Spleen (tissue), 11 donors: Measurements from ENCODE around the gene MGAT5. TPM values are rescaled to one million over a fixed set of nuclear protein-coding genes. Genes with fewer than 3 reads are reported as not detected.

ENCODE experiments used
- DNase-seq: peaks from one replicate; pipeline ENCODE4 v3.0.0-alpha.2; 2020
- H3K27ac ChIP-seq, 8 donors: fragments of 200-600 bp; sonication (generic) in 7 of 8; 1 replicate in 4 of 8; 2 replicates in 4 of 8; pipeline versions ENCODE4 v1.5.0 to v1.8.0; 2016 to 2021; ENCODE audit warnings: inconsistent platforms in 4 of 8, mild to moderate bottlenecking in 4 of 8, moderate library complexity in 1 of 8
- H3K27me3 ChIP-seq, 7 donors: fragments of 200-600 bp; sonication (generic) in 6 of 7; replicated peaks in 1 of 7; 1 replicate in 4 of 7; 2 replicates in 3 of 7; pipeline versions ENCODE4 v1.5.0 to v1.8.0; 2016 to 2021; ENCODE audit warnings: inconsistent platforms in 3 of 7, mild to moderate bottlenecking in 1 of 7
- H3K36me3 ChIP-seq, 6 donors: fragments of 200-600 bp; sonication (generic) in 5 of 6; 1 replicate in 4 of 6; 2 replicates in 2 of 6; pipeline versions ENCODE4 v1.5.0 to v1.8.0; 2016 to 2021; ENCODE audit warnings: inconsistent platforms in 2 of 6
- H3K4me1 ChIP-seq, 6 donors: fragments of 200-600 bp; sonication (generic) in 5 of 6; 1 replicate in 3 of 6; 2 replicates in 3 of 6; pipeline versions ENCODE4 v1.5.0 to v1.8.0; 2016 to 2021; ENCODE audit warnings: inconsistent platforms in 3 of 6
- H3K4me3 ChIP-seq, 8 donors: fragments of 200-600 bp; sonication (generic) in 7 of 8; 1 replicate in 4 of 8; 2 replicates in 4 of 8; pipeline versions ENCODE4 v1.5.0 to v1.8.0; 2016 to 2021; ENCODE audit warnings: inconsistent platforms in 4 of 8, mild to moderate bottlenecking in 4 of 8, moderate library complexity in 2 of 8
- H3K9me3 ChIP-seq, 8 donors: fragments of 200-600 bp; sonication (generic) in 7 of 8; 1 replicate in 4 of 8; 2 replicates in 4 of 8; pipeline versions ENCODE4 v1.5.0 to v1.8.0; 2016 to 2021; ENCODE audit warnings: inconsistent platforms in 4 of 8
- CTCF ChIP-seq, 11 experiments: fragments of 200-600 bp in 7 of 11; fragments of 450-650 bp in 4 of 11; sonication (generic) in 4 of 11; IDR thresholded peaks in 8 of 11; conservative IDR thresholded peaks in 3 of 11; 1 replicate in 7 of 11; 2 replicates in 4 of 11; pipeline versions ENCODE4 v1.4.0 to v1.8.0; 2016 to 2021; ENCODE audit warnings: antibody characterized with exemption in 11 of 11, inconsistent platforms in 4 of 11, mild to moderate bottlenecking in 1 of 11
- POLR2A ChIP-seq, 3 donors: fragments of 450-650 bp; IDR thresholded peaks; one replicate each; pipeline ENCODE4 v1.5.1; 2017; ENCODE audit warnings: antibody characterized with exemption in 3 of 3, mild to moderate bottlenecking in 1 of 3
- POLR2AphosphoS5 ChIP-seq, 3 donors: sonication (generic); formaldehyde crosslinking; IDR thresholded peaks; one replicate each; pipeline ENCODE4 v1.5.1; 2017; ENCODE audit warnings: antibody characterized with exemption in 3 of 3
- WGBS, 5 donors: extraction: QIAGEN DNeasy Blood & Tissue Kit in 3 of 5; methylation state at CpG; one replicate each; pipeline versions ENCODE4 v1.1.5 to v1.1.7; 2013 to 2018; 5-methylcytosine and 5-hydroxymethylcytosine counted together
- intact Hi-C: fragments of 100-400 bp; cut with DNase I; formaldehyde crosslinking; loops from one replicate; pipeline ENCODE4 v1.15.0; 2023; ENCODE audit warnings: low total_unique reads
- polyA plus RNA-seq, 3 donors: library from polyadenylated mRNA; stranded (reverse); fragments of 200-250 nt; gene quantifications; one replicate each; pipeline ENCODE4 v1.2.1, GENCODE V29; 2013
- total RNA-seq, 7 donors: library from RNA; depleted of rRNA in 3 of 7; stranded (reverse); fragments of >200 nt in 3 of 7; fragmentation: NEBNext Ultra II Directional in 4 of 7; extraction: Animal tissue kit (Norgen Biotek cat#: 25700) in 4 of 7; gene quantifications; one replicate each; pipeline versions ENCODE4 v1.1.0 to v1.2.1, GENCODE V29; 2016 to 2021
- donor health status: healthy with polysubstance abuse.
- donor health status: DM: no; HTN: no; CAD: no; lungs with moderate emphysema.
- donor health status: DM: no; HTN: no; CAD: no.
- donor health status: Bipolar disorder and iron deficiency.
- donor health status: healthy.
- donor health status: DM: no; HTN: no; CAD: no.
- donor health status: DM: yes; HTN: yes; CAD: no.

The MGAT5 gene
- total and polyA plus RNA-seq, 10 donors, result 11.2 to 110 (median 91.9) TPM

- TF ChIP-seq CTCF (IDR thresholded peaks at IDR 0.05 in 8 of 11, conservative IDR thresholded peaks at IDR 0.05 in 3 of 11) (no peak), POLR2A (IDR thresholded peaks at IDR 0.05) (no peak), POLR2AphosphoS5 (IDR thresholded peaks at IDR 0.05) (no peak)
Observed at GRCh38 chr2:134243244-134243643, 10.6 kb upstream of the MGAT5 start.

GRCh38 chr2:134244086-134244485 lies 9.8 kb upstream of the MGAT5 start:
- Histone ChIP-seq H3K27ac (peak overlapping the region in 4 of 8 donors; percentile 4 to 86 (median 81)), H3K9me3 (no peaks in the 10 kb centered on the region), H3K27me3 (no peaks in the 10 kb centered on the region), H3K36me3 (no peaks in the 10 kb centered on the region), H3K4me1 (peaks cover 30 to 100% (median 75%) of the 10 kb centered on the region in 6 donors), H3K4me3 (no peak overlapping the region)
- TF ChIP-seq POLR2AphosphoS5 (IDR thresholded peaks at IDR 0.05) (no peak), POLR2A (IDR thresholded peaks at IDR 0.05) (no peak), CTCF (IDR thresholded peaks at IDR 0.05 in 8 of 11, conservative IDR thresholded peaks at IDR 0.05 in 3 of 11) (no peak)
- intact Hi-C loops, result no loop called here
- DNase-seq, result no peak
- WGBS, 5 donors, result 49 to 72% (median 69%) methylated on average over 2 of the region's 2 CpGs

More at GRCh38 chr2:134243244-134243643, 10.6 kb upstream of the MGAT5 start:
- Histone ChIP-seq H3K27ac (peak overlapping the region in 2 of 8 donors; percentile 16 to 82), H3K36me3 (no peaks in the 10 kb centered on the region), H3K27me3 (no peaks in the 10 kb centered on the region), H3K4me1 (peaks cover 26 to 92% (median 67%) of the 10 kb centered on the region in 6 donors), H3K4me3 (no peak overlapping the region), H3K9me3 (no peaks in the 10 kb centered on the region)
- intact Hi-C loops, result no loop called here
- DNase-seq, result no peak
- WGBS, 5 donors, result 70 to 90% (median 79%) methylated on average over 1 of the region's 1 CpG

- peak overlapping the region in 4 of 8 donors; percentile 4 to 86 (median 81) for H3K27ac ChIP-seq
- no peaks in the 10 kb centered on the region for H3K27me3 ChIP-seq
- no peak for TF ChIP-seq POLR2A (IDR thresholded peaks at IDR 0.05)
- no peak for TF ChIP-seq POLR2AphosphoS5 (IDR thresholded peaks at IDR 0.05)
- TF ChIP-seq CTCF (IDR thresholded peaks at IDR 0.05 in 8 of 11, conservative IDR thresholded peaks at IDR 0.05 in 3 of 11), result no peak
- 58 to 67% (median 63%) methylated on average over 3 of the region's 3 CpGs for WGBS, 5 donors
- DNase-seq, result no peak
- intact Hi-C loops, result no loop called here
- no peak overlapping the region for H3K4me3 ChIP-seq
- peaks cover 33 to 100% (median 78%) of the 10 kb centered on the region in 6 donors for H3K4me1 ChIP-seq
- no peaks in the 10 kb centered on the region for H3K9me3 ChIP-seq
- H3K36me3 ChIP-seq, result no peaks in the 10 kb centered on the region
Observed at GRCh38 chr2:134244587-134244986, 9.3 kb upstream of the MGAT5 start.

GRCh38 chr2:134245340-134245984 lies 8.4 kb upstream of the MGAT5 start:
- no peaks in the 10 kb centered on the region for H3K9me3 ChIP-seq
- H3K36me3 ChIP-seq, result no peaks in the 10 kb centered on the region
- peak overlapping the region in 1 of 8 donors; percentile 35 for H3K4me3 ChIP-seq
- 7 to 18% (median 10%) methylated on average over 2 of the region's 2 CpGs for WGBS, 5 donors
- TF ChIP-seq POLR2A (IDR thresholded peaks at IDR 0.05), result no peak
- TF ChIP-seq CTCF (IDR thresholded peaks at IDR 0.05 in 8 of 11, conservative IDR thresholded peaks at IDR 0.05 in 3 of 11), result peak; percentile 73 to 91 (median 84)
- peak in 1 of 3 donors; percentile 62 for TF ChIP-seq POLR2AphosphoS5 (IDR thresholded peaks at IDR 0.05)
- no peaks in the 10 kb centered on the region for H3K27me3 ChIP-seq
- peak; percentile 87 for DNase-seq
- peaks cover 39 to 100% (median 83%) of the 10 kb centered on the region in 6 donors for H3K4me1 ChIP-seq
- H3K27ac ChIP-seq, result peak overlapping the region in 6 of 8 donors; percentile 10 to 86 (median 66)
- intact Hi-C loops, result loop anchor here (5.0 kb wide), 2 partner anchors 128 to 167 kb away; no protein-coding TSS in a partner anchor
